GM13976 (cell line): ENCODE data around the gene MYCL.
"Not testable (repeated sequence)": the region's sequence is repeated elsewhere in the genome, so short reads cannot be mapped to it uniquely, and the experiment has no call there.

Source experiments
- DNase-seq: peaks from one replicate; pipeline ENCODE4 v3.0.0; 2012; ENCODE audit warnings: low spot score
- in situ Hi-C: fragments of 300-500 bp; cut with MboI; formaldehyde crosslinking; loops from one replicate; pipeline ENCODE4 v1.12.0; 2022; ENCODE audit warnings: low sequenced_read_pairs, mixed read lengths, inconsistent platforms; ENCODE audit not compliant: unreplicated experiment
- TF ChIP-seq, protein P1 (sequence below): IDR thresholded peaks from 2 replicates; pipeline ENCODE4 v1.5.1; 2012; ENCODE audit warnings: borderline replicate concordance, mild to moderate bottlenecking; ENCODE audit not compliant: insufficient read depth; ENCODE audit errors: extremely low read depth, missing control alignments, control extremely low read depth

The MYCL gene

GRCh38 chr1:39919545-39919944 is 17.8 kb upstream of the MYCL start:
- peak; percentile 86 for DNase-seq
- TF ChIP-seq, protein P1, sequence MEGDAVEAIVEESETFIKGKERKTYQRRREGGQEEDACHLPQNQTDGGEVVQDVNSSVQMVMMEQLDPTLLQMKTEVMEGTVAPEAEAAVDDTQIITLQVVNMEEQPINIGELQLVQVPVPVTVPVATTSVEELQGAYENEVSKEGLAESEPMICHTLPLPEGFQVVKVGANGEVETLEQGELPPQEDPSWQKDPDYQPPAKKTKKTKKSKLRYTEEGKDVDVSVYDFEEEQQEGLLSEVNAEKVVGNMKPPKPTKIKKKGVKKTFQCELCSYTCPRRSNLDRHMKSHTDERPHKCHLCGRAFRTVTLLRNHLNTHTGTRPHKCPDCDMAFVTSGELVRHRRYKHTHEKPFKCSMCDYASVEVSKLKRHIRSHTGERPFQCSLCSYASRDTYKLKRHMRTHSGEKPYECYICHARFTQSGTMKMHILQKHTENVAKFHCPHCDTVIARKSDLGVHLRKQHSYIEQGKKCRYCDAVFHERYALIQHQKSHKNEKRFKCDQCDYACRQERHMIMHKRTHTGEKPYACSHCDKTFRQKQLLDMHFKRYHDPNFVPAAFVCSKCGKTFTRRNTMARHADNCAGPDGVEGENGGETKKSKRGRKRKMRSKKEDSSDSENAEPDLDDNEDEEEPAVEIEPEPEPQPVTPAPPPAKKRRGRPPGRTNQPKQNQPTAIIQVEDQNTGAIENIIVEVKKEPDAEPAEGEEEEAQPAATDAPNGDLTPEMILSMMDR, result peak; percentile 67
- in situ Hi-C loops, result loop anchor here (25.0 kb wide), 1 partner anchor 107 kb away; no protein-coding TSS in a partner anchor

DNA sequence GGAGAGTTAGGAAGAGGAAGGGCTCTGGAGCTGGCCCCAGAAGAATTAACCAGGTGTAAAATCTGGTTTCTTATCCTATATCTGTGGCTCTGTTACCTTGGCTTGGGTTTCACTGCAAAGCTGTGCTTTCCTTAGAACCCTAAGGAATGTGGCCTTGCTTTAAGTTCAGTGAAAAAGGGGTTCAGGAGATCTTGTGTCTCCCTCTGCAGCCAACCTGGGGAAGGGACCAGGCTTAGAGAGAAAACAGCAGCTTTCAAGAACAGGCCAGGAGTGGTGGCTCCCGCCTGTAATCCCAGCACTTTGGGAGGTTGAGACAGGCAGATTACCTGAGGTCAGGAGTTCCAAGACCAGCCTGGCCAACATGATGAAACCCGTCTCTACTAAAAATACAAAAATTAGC is 16.1 kb upstream of the MYCL start:
- no peak for DNase-seq
- in situ Hi-C loops, result loop anchor here (25.0 kb wide), 1 partner anchor 106 kb away; no protein-coding TSS in a partner anchor
- TF ChIP-seq, protein P1, result peak; percentile 17

DNA sequence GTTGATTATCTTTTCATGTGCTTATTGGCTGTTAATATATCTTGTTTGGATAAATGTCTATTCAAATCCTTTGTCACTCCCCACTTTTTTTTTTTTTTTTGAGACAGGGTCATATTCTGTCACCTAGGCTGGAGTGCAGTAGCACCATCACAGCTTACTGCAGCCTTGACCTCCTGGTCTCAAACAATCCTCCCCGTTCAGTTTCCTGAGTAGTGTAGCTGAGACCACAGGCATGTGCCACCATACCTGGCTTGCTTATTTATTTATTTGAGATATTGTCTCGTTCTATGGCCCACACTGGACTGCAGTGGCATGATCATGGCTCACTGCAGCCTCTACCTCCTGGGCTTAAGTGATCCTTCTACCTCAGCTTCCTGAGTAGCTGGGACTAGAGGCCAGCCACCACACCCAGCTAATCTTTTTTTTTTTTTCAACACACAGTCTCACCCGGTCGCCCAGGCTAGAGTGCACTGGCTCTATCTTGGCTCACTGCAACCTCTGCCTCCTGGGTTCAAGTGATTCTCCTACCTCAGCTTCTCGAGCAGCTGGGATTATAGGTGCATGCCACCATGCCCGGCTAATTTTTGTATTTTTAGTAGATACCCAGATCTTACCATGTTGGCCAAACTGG is 13.9 kb upstream of the MYCL start:
- in situ Hi-C loops, result loop anchor here (25.0 kb wide), 1 partner anchor 103 kb away; no protein-coding TSS in a partner anchor
- DNase-seq, result no peak
- TF ChIP-seq, protein P1, result no peak

DNA sequence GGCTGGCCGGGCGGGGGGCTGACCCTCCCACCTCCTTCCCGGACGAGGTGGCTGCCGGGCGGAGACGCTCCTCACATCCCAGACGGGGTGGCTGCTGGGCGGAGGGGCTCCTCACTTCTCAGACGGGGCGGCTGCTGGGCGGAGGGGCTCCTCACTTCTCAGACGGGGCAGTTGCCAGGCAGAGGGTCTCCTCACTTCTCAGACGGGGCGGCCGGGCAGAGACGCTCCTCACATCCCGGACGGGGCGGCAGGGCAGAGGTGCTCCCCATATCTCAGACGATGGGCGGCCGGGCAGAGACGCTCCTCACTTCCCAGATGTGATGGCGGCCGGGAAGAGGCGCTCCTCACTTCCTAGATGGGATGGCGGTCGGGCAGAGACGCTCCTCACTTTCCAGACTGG is 11.4 kb upstream of the MYCL start:
- not testable (repeated sequence) for DNase-seq
- in situ Hi-C loops, result loop anchor here (25.0 kb wide), 1 partner anchor 101 kb away; no protein-coding TSS in a partner anchor

DNA sequence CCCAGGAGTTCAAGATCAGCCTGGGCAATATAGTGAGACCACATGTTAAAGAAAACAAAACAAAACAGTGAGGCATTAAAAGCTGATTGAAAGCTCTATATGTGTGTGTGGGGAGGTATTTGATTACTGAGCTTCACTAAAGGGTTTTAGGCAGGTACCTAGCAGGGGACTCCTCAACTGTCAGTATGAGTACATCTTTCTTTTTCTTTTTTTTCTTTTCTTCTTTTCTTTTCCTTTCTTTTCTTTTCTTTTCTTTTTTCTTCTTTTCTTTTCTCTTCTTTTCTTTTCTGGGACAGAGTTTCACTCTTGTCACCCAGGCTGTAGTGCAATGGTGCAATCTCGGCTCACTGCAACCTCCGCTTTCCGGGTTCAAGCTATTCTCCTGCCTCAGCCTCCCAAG is 8.5 kb upstream of the MYCL start:
- TF ChIP-seq, protein P1, result no peak
- in situ Hi-C loops, result loop anchor here (25.0 kb wide), 1 partner anchor 98 kb away; no protein-coding TSS in a partner anchor
- no peak for DNase-seq

DNA sequence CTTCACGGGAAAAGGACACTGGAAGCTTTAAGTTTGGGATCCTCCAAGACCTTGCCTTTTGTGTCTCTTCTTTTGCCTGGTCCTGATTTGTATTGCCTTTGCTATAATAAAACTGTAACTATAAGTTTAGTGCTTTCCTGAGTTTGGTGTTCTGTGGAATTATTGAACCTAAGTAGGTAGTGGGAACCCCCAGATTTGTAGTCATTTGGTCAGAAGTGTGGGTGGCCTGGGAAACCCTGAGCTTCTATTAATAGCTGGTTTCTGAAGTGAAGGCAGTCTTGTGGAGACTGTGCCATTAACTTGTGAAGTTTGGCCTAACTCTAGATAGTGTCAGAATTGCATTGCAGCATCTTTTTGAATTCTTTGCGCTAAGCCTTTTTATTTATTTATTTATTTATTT is 6.8 kb upstream of the MYCL start:
- in situ Hi-C loops, result loop anchor here (25.0 kb wide), 1 partner anchor 96 kb away; no protein-coding TSS in a partner anchor
- TF ChIP-seq, protein P1, result no peak
- DNase-seq, result no peak

- in situ Hi-C loops, result loop anchor here (25.0 kb wide), 1 partner anchor 95 kb away; no protein-coding TSS in a partner anchor
- TF ChIP-seq, protein P1, result no peak
- no peak for DNase-seq
These were observed 6.1 kb upstream of the MYCL start for GRCh38 chr1:39907528-39908453.
